Panc1 (cell line): Measurements from ENCODE around the gene MACF1. TPM values are rescaled to one million over a fixed set of nuclear protein-coding genes. Genes with fewer than 3 reads are reported as not detected.

Experiments used
- ATAC-seq: fragments of 200-7000 bp; cut with Tn5 transposase; 2 replicates; pipeline ENCODE4 v1.9.1; 2020; ENCODE audit warnings: mild to moderate bottlenecking, moderate library complexity
- BruUV-seq: library from RNA; stranded (reverse); fragments of 400-500 nt; replicated peaks from 2 replicates; lab custom pipeline; 2021; lab: Mats Ljungman, UMichigan
- CTCF ChIA-PET: fragments of 300-600 bp; sonication (Branson Sonifier 250); formaldehyde crosslinking; loops from one replicate; lab custom pipeline; 2022; ENCODE audit warnings: antibody characterized with exemption; lab: Charles Lee
- POLR2A ChIA-PET: fragments of 300-600 bp; sonication (Branson Sonifier 250); formaldehyde crosslinking; loops from one replicate; lab custom pipeline; 2022; ENCODE audit warnings: antibody characterized with exemption; lab: Charles Lee
- DNase-seq: peaks from one replicate; pipeline ENCODE4 v3.0.0-alpha.2; 2010; ENCODE audit warnings: low read depth, low spot score
- H3K27ac ChIP-seq: 2 replicates; pipeline ENCODE4 v1.5.1; 2011; ENCODE audit warnings: mild to moderate bottlenecking, low read length, inconsistent platforms
- H3K27me3 ChIP-seq: fragments of 200-500 bp; sonication (Bioruptor generic); 2 replicates; pipeline ENCODE4 v1.6.0; 2014; ENCODE audit warnings: low read length, inconsistent platforms; ENCODE audit not compliant: control insufficient read depth, insufficient read depth
- H3K36me3 ChIP-seq: fragments of 200-500 bp; sonication (Bioruptor generic); 2 replicates; pipeline ENCODE4 v1.5.1; 2014; ENCODE audit warnings: inconsistent platforms, mild to moderate bottlenecking, low read length, moderate library complexity; ENCODE audit not compliant: control insufficient read depth, insufficient read depth
- H3K4me1 ChIP-seq: 2 replicates; pipeline ENCODE4 v1.5.1; 2011; ENCODE audit warnings: inconsistent platforms, mild to moderate bottlenecking, low read length, moderate library complexity; ENCODE audit not compliant: control insufficient read depth, insufficient read depth
- H3K4me3 ChIP-seq, 2 experiments: 2 replicates each; pipeline ENCODE4 v1.5.1; 2011 to 2012; ENCODE audit warnings: low read depth in 2 of 2, low read length in 2 of 2, mild to moderate bottlenecking in 2 of 2, inconsistent platforms in 1 of 2, moderate library complexity in 1 of 2
- H3K9me3 ChIP-seq: fragments of 200-500 bp; sonication (Bioruptor generic); 2 replicates; pipeline ENCODE4 v1.5.1; 2014; ENCODE audit warnings: low read depth, mild to moderate bottlenecking, inconsistent platforms, low read length, moderate library complexity; ENCODE audit not compliant: control insufficient read depth, insufficient read depth
- POLR2AphosphoS5 ChIP-seq: IDR thresholded peaks from 2 replicates; pipeline ENCODE4 v1.6.1; 2012; ENCODE audit warnings: mild to moderate bottlenecking, low read depth, low read length, moderate library complexity
- SIN3A ChIP-seq: IDR thresholded peaks from 2 replicates; pipeline ENCODE4 v1.6.1; 2012; ENCODE audit warnings: low read depth, mild to moderate bottlenecking, low read length, moderate library complexity, borderline replicate concordance; ENCODE audit not compliant: insufficient read depth
- TCF7L2 ChIP-seq: IDR thresholded peaks from 2 replicates; pipeline ENCODE4 v1.6.1; 2011; ENCODE audit warnings: mild to moderate bottlenecking, low read depth, low read length, inconsistent platforms
- in situ Hi-C: cut with HindIII; loops from 2 replicates; pipeline ENCODE4 v1.10.0; 2016; ENCODE audit warnings: low sequenced_read_pairs, low pct_unique_long_range_greater_than_20kb
- intact Hi-C: fragments of 100-400 bp; cut with micrococcal nuclease; formaldehyde crosslinking; loops from one replicate; pipeline ENCODE4 v1.10.0; 2022; ENCODE audit not compliant: unreplicated experiment
- total RNA-seq: library from RNA; stranded (reverse); gene quantifications from one replicate; pipeline ENCODE4 v1.2.1, GENCODE V29; 2021; ENCODE audit not compliant: unreplicated experiment
- TF ChIP-seq, protein P1 (sequence below): fragments of 450-650 bp; IDR thresholded peaks from 2 replicates; pipeline ENCODE4 v1.5.1; 2017; ENCODE audit warnings: mild to moderate bottlenecking
- TF ChIP-seq, protein P2 (sequence below), 2 experiments: IDR thresholded peaks; 2 replicates each; pipeline ENCODE4 v1.6.1; 2011 to 2012; ENCODE audit warnings: low read depth in 2 of 2, control low read depth in 1 of 2, low read length in 1 of 2, mild to moderate bottlenecking in 1 of 2, moderate library complexity in 1 of 2; ENCODE audit not compliant: insufficient read depth in 1 of 2

Gene MACF1
- total RNA-seq, 1 experiment from 2014 or later, result 413 TPM

DNA sequence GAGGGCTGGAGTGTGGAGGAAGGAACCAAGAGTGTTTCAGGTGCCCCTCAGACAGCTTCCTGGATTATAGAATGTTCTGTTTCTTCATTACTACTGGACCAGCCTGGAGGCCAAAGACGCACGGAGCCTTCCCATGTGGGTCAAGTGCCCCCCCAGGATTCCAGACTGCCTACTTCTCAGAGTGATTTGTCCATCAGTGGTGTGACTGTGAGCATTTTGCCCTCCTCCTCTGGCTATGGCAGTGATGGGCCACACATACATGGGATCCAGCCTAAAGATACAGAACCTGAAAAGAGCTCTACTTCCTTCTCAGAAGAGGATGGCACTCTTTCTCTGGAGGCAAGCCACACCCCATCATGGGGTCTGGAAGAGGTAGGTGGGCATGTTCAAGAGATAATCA, 64.9 kb downstream of the MACF1 start:
- Histone ChIP-seq H3K36me3 (no peaks in the 10 kb centered on the region), H3K4me1 (peaks cover 8% of the 10 kb centered on the region; the same call in 1 of the 2 replicates), H3K27ac (no peak overlapping the region; the same call in 1 of the 2 replicates), H3K27me3 (no peaks in the 10 kb centered on the region), H3K4me3 (no peak overlapping the region), H3K9me3 (no peaks in the 10 kb centered on the region)
- in situ Hi-C loops, result no loop called here
- ATAC-seq (no peak), DNase-seq (no peak)
- TF ChIP-seq, protein P1, sequence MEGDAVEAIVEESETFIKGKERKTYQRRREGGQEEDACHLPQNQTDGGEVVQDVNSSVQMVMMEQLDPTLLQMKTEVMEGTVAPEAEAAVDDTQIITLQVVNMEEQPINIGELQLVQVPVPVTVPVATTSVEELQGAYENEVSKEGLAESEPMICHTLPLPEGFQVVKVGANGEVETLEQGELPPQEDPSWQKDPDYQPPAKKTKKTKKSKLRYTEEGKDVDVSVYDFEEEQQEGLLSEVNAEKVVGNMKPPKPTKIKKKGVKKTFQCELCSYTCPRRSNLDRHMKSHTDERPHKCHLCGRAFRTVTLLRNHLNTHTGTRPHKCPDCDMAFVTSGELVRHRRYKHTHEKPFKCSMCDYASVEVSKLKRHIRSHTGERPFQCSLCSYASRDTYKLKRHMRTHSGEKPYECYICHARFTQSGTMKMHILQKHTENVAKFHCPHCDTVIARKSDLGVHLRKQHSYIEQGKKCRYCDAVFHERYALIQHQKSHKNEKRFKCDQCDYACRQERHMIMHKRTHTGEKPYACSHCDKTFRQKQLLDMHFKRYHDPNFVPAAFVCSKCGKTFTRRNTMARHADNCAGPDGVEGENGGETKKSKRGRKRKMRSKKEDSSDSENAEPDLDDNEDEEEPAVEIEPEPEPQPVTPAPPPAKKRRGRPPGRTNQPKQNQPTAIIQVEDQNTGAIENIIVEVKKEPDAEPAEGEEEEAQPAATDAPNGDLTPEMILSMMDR, result no peak
- TF ChIP-seq POLR2AphosphoS5 (no peak), SIN3A (no peak), TCF7L2 (no peak)
- TF ChIP-seq, protein P2, sequence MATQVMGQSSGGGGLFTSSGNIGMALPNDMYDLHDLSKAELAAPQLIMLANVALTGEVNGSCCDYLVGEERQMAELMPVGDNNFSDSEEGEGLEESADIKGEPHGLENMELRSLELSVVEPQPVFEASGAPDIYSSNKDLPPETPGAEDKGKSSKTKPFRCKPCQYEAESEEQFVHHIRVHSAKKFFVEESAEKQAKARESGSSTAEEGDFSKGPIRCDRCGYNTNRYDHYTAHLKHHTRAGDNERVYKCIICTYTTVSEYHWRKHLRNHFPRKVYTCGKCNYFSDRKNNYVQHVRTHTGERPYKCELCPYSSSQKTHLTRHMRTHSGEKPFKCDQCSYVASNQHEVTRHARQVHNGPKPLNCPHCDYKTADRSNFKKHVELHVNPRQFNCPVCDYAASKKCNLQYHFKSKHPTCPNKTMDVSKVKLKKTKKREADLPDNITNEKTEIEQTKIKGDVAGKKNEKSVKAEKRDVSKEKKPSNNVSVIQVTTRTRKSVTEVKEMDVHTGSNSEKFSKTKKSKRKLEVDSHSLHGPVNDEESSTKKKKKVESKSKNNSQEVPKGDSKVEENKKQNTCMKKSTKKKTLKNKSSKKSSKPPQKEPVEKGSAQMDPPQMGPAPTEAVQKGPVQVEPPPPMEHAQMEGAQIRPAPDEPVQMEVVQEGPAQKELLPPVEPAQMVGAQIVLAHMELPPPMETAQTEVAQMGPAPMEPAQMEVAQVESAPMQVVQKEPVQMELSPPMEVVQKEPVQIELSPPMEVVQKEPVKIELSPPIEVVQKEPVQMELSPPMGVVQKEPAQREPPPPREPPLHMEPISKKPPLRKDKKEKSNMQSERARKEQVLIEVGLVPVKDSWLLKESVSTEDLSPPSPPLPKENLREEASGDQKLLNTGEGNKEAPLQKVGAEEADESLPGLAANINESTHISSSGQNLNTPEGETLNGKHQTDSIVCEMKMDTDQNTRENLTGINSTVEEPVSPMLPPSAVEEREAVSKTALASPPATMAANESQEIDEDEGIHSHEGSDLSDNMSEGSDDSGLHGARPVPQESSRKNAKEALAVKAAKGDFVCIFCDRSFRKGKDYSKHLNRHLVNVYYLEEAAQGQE (IDR thresholded peaks at IDR 0.05; ENCODE audit: insufficient read depth in 1 of 2, low read depth in 2 of 2, low read length in 1 of 2), result no peak
- ChIA-PET POLR2A (no interaction called here), CTCF (no interaction called here)
- intact Hi-C loops, result no loop called here
- no TSS peak for BruUV-seq

DNA sequence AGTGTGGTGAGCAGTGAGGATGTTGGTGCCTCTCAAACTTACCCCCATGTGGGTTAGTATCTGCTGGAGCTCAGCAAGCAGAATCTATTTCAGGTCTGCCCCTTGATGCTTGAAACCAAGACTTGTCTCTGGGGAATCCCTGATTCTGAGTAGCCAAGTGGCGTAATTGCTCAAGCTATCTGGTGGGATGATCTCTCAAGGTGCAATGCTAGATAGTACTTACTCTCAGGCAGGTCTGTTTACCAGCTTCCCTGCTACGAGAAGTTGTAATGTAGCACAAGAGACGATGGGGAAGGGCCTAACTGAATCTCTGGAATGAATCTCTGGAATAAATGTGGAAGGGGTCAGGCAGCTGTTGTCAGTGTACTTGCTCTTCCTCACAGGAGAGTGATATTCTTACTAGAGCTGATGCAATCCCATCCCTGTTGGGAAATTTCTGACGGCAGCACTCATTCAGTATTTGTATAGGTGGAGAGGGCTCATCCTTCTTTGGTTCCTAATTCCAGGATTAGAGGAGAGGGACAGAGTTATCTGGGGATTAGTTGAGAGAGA, 65.4 kb downstream of the MACF1 start:
- Histone ChIP-seq H3K27ac (no peak overlapping the region; the same call in 1 of the 2 replicates), H3K4me3 (no peak overlapping the region), H3K36me3 (no peaks in the 10 kb centered on the region), H3K9me3 (no peaks in the 10 kb centered on the region), H3K27me3 (no peaks in the 10 kb centered on the region), H3K4me1 (peaks cover 8% of the 10 kb centered on the region; the same call in 1 of the 2 replicates)
- ChIA-PET POLR2A (no interaction called here), CTCF (no interaction called here)
- no peak for TF ChIP-seq TCF7L2
- TF ChIP-seq, protein P2 (IDR thresholded peaks at IDR 0.05; ENCODE audit: insufficient read depth in 1 of 2, low read depth in 2 of 2, low read length in 1 of 2), result no peak
- intact Hi-C loops, result no loop called here
- DNase-seq, result no peak
- BruUV-seq, result no TSS peak
- ATAC-seq, result no peak
- in situ Hi-C loops, result no loop called here
